Activated CD4-positive, alpha-beta memory T cell treated with anti-CD3 and anti-CD28 coated beads for 36 hours (primary cell): Measurements from ENCODE around the gene KIF19. TPM values are rescaled to one million over a fixed set of nuclear protein-coding genes. Genes with fewer than 3 reads are reported as not detected.
"Not testable (repeated sequence)": the region's sequence is repeated elsewhere in the genome, so short reads cannot be mapped to it uniquely, and the experiment has no call there.

Experiments
- CTCF ChIA-PET: fragments of 350-600 bp; sonication (Branson Sonifier 250); formaldehyde crosslinking; loops from one replicate; lab custom pipeline; 2021; ENCODE audit warnings: antibody characterized with exemption, inconsistent platforms; lab: Charles Lee
- POLR2A ChIA-PET: fragments of 350-600 bp; sonication (Branson Sonifier 250); formaldehyde crosslinking; loops from one replicate; lab custom pipeline; 2021; ENCODE audit warnings: antibody characterized with exemption; lab: Charles Lee
- DNase-seq: peaks from one replicate; pipeline ENCODE4 v3.0.0-alpha.2; 2020
- H3K27ac Mint-ChIP-seq: one replicate; pipeline ENCODE4 v1.8.0; 2021; ENCODE audit warnings: mixed read lengths
- H3K27me3 Mint-ChIP-seq: one replicate; pipeline ENCODE4 v1.8.0; 2021; ENCODE audit warnings: mixed read lengths
- H3K36me3 Mint-ChIP-seq: one replicate; pipeline ENCODE4 v1.8.0; 2021; ENCODE audit warnings: mixed read lengths
- H3K4me1 Mint-ChIP-seq: one replicate; pipeline ENCODE4 v1.8.0; 2021; ENCODE audit warnings: low read depth, mixed read lengths
- H3K4me3 Mint-ChIP-seq: one replicate; pipeline ENCODE4 v1.8.0; 2021; ENCODE audit warnings: mild to moderate bottlenecking, mixed read lengths
- H3K9me3 Mint-ChIP-seq: one replicate; pipeline ENCODE4 v1.8.0; 2021; ENCODE audit warnings: mixed read lengths
- intact Hi-C: fragments of 100-400 bp; cut with micrococcal nuclease; formaldehyde crosslinking; loops from one replicate; pipeline ENCODE4 v1.15.1; 2023
- total RNA-seq, 2 experiments: library from RNA; stranded (reverse); gene quantifications; one replicate each; pipeline ENCODE4 v1.2.3, GENCODE V29; 2021

KIF19 gene
- total RNA-seq, result under 1 TPM; 0.51 to 0.59 TPM

- Mint-ChIP-seq H3K4me3 (peak within 1 kb of the TSS; percentile 24), H3K4me1 (peaks cover 26% of the 10 kb centered on the region), H3K36me3 (no peaks in the 10 kb centered on the region), H3K27me3 (peaks cover 2% of the 10 kb centered on the region), H3K9me3 (no peaks in the 10 kb centered on the region), H3K27ac (no peak within 1 kb of the TSS)
- CTCF ChIA-PET, result no interaction called here
- DNase-seq, result peak; percentile 72
- POLR2A ChIA-PET, result no interaction called here
- intact Hi-C loops, result loop anchor here (2.0 kb wide), 1 partner anchor 25 kb away; no protein-coding TSS in a partner anchor
Observed at GRCh38 chr17:74325743-74326379, at the start of gene KIF19. Gene KIF19, plus strand, starts transcription at chr17:74326226. Its CDS starts 124 bp downstream, at chr17:74326350.

- intact Hi-C loops, result no loop called here
- ChIA-PET CTCF (interaction anchor here (0.8 kb wide), 1 partner anchor 22 kb away, joined by 3 read pairs; no protein-coding TSS in a partner anchor), POLR2A (no interaction called here)
- Mint-ChIP-seq H3K9me3 (no peaks in the 10 kb centered on the region), H3K27ac (no peak overlapping the region), H3K4me3 (no peak overlapping the region), H3K27me3 (no peaks in the 10 kb centered on the region), H3K36me3 (no peaks in the 10 kb centered on the region), H3K4me1 (peaks cover 59% of the 10 kb centered on the region)
- DNase-seq, result no peak
Observed at GRCh38 chr17:74276541-74277009, 49.5 kb upstream of the KIF19 start.

GRCh38 chr17:74277935-74278334 lies 48.1 kb upstream of the KIF19 start:
- intact Hi-C loops, result no loop called here

GRCh38 chr17:74279617-74280016 lies 46.4 kb upstream of the KIF19 start:
- CTCF ChIA-PET, result interaction anchor here (4.6 kb wide), 1 partner anchor 16 kb away, joined by 32 read pairs; no protein-coding TSS in a partner anchor
- H3K27me3 Mint-ChIP-seq, H3K9me3 Mint-ChIP-seq, DNase-seq, POLR2A ChIA-PET, H3K36me3 Mint-ChIP-seq: not testable (repeated sequence)
- H3K4me3 Mint-ChIP-seq, result peak overlapping the region; percentile 1
- intact Hi-C loops, result loop anchor here (5.0 to 10.0 kb wide), 3 partner anchors 233 to 1055 kb away; partner anchors contain the start of gene NHERF1
- H3K27ac Mint-ChIP-seq, result peak overlapping the region; percentile 90
- H3K4me1 Mint-ChIP-seq, result peaks cover 69% of the 10 kb centered on the region

More at GRCh38 chr17:74277935-74278334, 48.1 kb upstream of the KIF19 start:
- Mint-ChIP-seq H3K27me3 (no peaks in the 10 kb centered on the region), H3K4me3 (no peak overlapping the region), H3K36me3 (peaks cover 4% of the 10 kb centered on the region), H3K4me1 (peaks cover 73% of the 10 kb centered on the region), H3K27ac (peak overlapping the region; percentile 28), H3K9me3 (peaks cover 3% of the 10 kb centered on the region)
- no peak for DNase-seq
- ChIA-PET CTCF (no interaction called here), POLR2A (no interaction called here)

GRCh38 chr17:74280093-74280513 lies 45.9 kb upstream of the KIF19 start:
- no peaks in the 10 kb centered on the region for H3K27me3 Mint-ChIP-seq
- peaks cover 3% of the 10 kb centered on the region for H3K9me3 Mint-ChIP-seq
- peak overlapping the region; percentile 90 for H3K27ac Mint-ChIP-seq
- H3K36me3 Mint-ChIP-seq, result peaks cover 4% of the 10 kb centered on the region
- intact Hi-C loops, result loop anchor here (5.0 to 10.0 kb wide), 3 partner anchors 232 to 1055 kb away; partner anchors contain the start of gene NHERF1
- H3K4me1 Mint-ChIP-seq, result peaks cover 69% of the 10 kb centered on the region
- ChIA-PET POLR2A (interaction anchor here (0.6 kb wide), 1 partner anchor 30 kb away, joined by 4 read pairs; no protein-coding TSS in a partner anchor), CTCF (interaction anchor here (0.5 to 4.6 kb wide), 2 partner anchors 16 to 87 kb away, joined by 3 to 32 read pairs; partner anchors contain the start of gene GPR142)
- peak; percentile 86 for DNase-seq
- H3K4me3 Mint-ChIP-seq, result peak overlapping the region; percentile 12

- DNase-seq, result no peak
- peaks cover 4% of the 10 kb centered on the region for H3K36me3 Mint-ChIP-seq
- no peaks in the 10 kb centered on the region for H3K27me3 Mint-ChIP-seq
- ChIA-PET POLR2A (interaction anchor here (1.2 kb wide), 1 partner anchor 15 kb away, joined by 3 read pairs; no protein-coding TSS in a partner anchor), CTCF (interaction anchor here (1.1 to 4.6 kb wide), 3 partner anchors 14 to 86 kb away, joined by 4 to 32 read pairs (median 6); partner anchors contain the start of gene GPR142)
- intact Hi-C loops, result loop anchor here (1.0 to 10.0 kb wide), 5 partner anchors 17 to 1057 kb away; partner anchors contain the start of gene NHERF1
- peak overlapping the region; percentile 96 for H3K27ac Mint-ChIP-seq
- H3K4me3 Mint-ChIP-seq, result no peak overlapping the region
- H3K4me1 Mint-ChIP-seq, result peaks cover 64% of the 10 kb centered on the region
- H3K9me3 Mint-ChIP-seq, result peaks cover 3% of the 10 kb centered on the region
Observed at GRCh38 chr17:74281799-74282198, 44.2 kb upstream of the KIF19 start.

GRCh38 chr17:74282274-74282586 lies 43.8 kb upstream of the KIF19 start:
- ChIA-PET CTCF (interaction anchor here (1.1 to 4.6 kb wide), 4 partner anchors 13 to 86 kb away, joined by 4 to 32 read pairs (median 6); partner anchors contain the start of gene GPR142), POLR2A (interaction anchor here (0.6 kb wide), 1 partner anchor 78 kb away, joined by 3 read pairs; no protein-coding TSS in a partner anchor)
- DNase-seq, H3K27me3 Mint-ChIP-seq, H3K9me3 Mint-ChIP-seq, H3K36me3 Mint-ChIP-seq: not testable (repeated sequence)
- Mint-ChIP-seq H3K27ac (peak overlapping the region; percentile 96), H3K4me1 (peaks cover 68% of the 10 kb centered on the region), H3K4me3 (peak overlapping the region; percentile 29)
- intact Hi-C loops, result loop anchor here (1.0 to 10.0 kb wide), 5 partner anchors 17 to 1057 kb away; partner anchors contain the start of gene NHERF1

- H3K27me3 Mint-ChIP-seq, result no peaks in the 10 kb centered on the region
- peaks cover 3% of the 10 kb centered on the region for H3K9me3 Mint-ChIP-seq
- ChIA-PET CTCF (interaction anchor here (1.1 to 4.6 kb wide), 4 partner anchors 13 to 85 kb away, joined by 4 to 32 read pairs (median 6); partner anchors contain the start of gene GPR142), POLR2A (interaction anchor here (0.6 to 1.4 kb wide), 2 partner anchors 78 to 181 kb away, joined by 3 read pairs; no protein-coding TSS in a partner anchor)
- H3K4me1 Mint-ChIP-seq, result peaks cover 71% of the 10 kb centered on the region
- H3K36me3 Mint-ChIP-seq, result peaks cover 4% of the 10 kb centered on the region
- intact Hi-C loops, result loop anchor here (1.0 to 10.0 kb wide), 5 partner anchors 16 to 1058 kb away; partner anchors contain the start of gene NHERF1
- peak; percentile 86 for DNase-seq
- peak overlapping the region; percentile 96 for H3K27ac Mint-ChIP-seq
- peak overlapping the region; percentile 36 for H3K4me3 Mint-ChIP-seq
Observed at GRCh38 chr17:74282587-74283370, 43.2 kb upstream of the KIF19 start.

- Mint-ChIP-seq H3K27me3 (no peaks in the 10 kb centered on the region), H3K4me1 (peaks cover 71% of the 10 kb centered on the region), H3K4me3 (no peak overlapping the region), H3K36me3 (peaks cover 4% of the 10 kb centered on the region), H3K27ac (peak overlapping the region; percentile 96), H3K9me3 (peaks cover 3% of the 10 kb centered on the region)
- POLR2A ChIA-PET, result interaction anchor here (1.4 kb wide), 1 partner anchor 181 kb away, joined by 3 read pairs; no protein-coding TSS in a partner anchor
- intact Hi-C loops, result loop anchor here (2.0 to 10.0 kb wide), 4 partner anchors 15 to 1059 kb away; partner anchors contain the start of gene NHERF1
- DNase-seq, result no peak
- CTCF ChIA-PET, result interaction anchor here (1.4 to 4.6 kb wide), 3 partner anchors 12 to 85 kb away, joined by 5 to 32 read pairs (median 6); partner anchors contain the start of gene GPR142
Observed at GRCh38 chr17:74283371-74283673, 42.7 kb upstream of the KIF19 start.

GRCh38 chr17:74287031-74287602 lies 38.9 kb upstream of the KIF19 start:
- peaks cover 3% of the 10 kb centered on the region for H3K9me3 Mint-ChIP-seq
- H3K4me3 Mint-ChIP-seq, result no peak overlapping the region
- DNase-seq, result no peak
- peaks cover 62% of the 10 kb centered on the region for H3K4me1 Mint-ChIP-seq
- no peaks in the 10 kb centered on the region for H3K27me3 Mint-ChIP-seq
- peaks cover 4% of the 10 kb centered on the region for H3K36me3 Mint-ChIP-seq
- CTCF ChIA-PET, result interaction anchor here (0.5 to 1.8 kb wide), 3 partner anchors 9 to 74 kb away, joined by 3 to 6 read pairs (median 3); no protein-coding TSS in a partner anchor
- POLR2A ChIA-PET, result interaction anchor here (1.8 kb wide), 1 partner anchor 84 kb away, joined by 3 read pairs; the partner anchor contains the start of gene RPL38
- no peak overlapping the region for H3K27ac Mint-ChIP-seq
- intact Hi-C loops, result loop anchor here (10.0 kb wide), 1 partner anchor 1062 kb away; no protein-coding TSS in a partner anchor

- H3K4me3 Mint-ChIP-seq, result no peak overlapping the region
- H3K27ac Mint-ChIP-seq, result peak overlapping the region; percentile 85
- no peaks in the 10 kb centered on the region for H3K9me3 Mint-ChIP-seq
- intact Hi-C loops, result loop anchor here (10.0 kb wide), 1 partner anchor 1064 kb away; no protein-coding TSS in a partner anchor
- H3K36me3 Mint-ChIP-seq, result no peaks in the 10 kb centered on the region
- POLR2A ChIA-PET, result no interaction called here
- no peaks in the 10 kb centered on the region for H3K27me3 Mint-ChIP-seq
- CTCF ChIA-PET, result interaction anchor here (1.1 to 1.8 kb wide), 4 partner anchors 7 to 76 kb away, joined by 3 to 7 read pairs (median 4); partner anchors contain the start of gene TTYH2
- DNase-seq, result peak; percentile 80
- H3K4me1 Mint-ChIP-seq, result peaks cover 49% of the 10 kb centered on the region
Observed at GRCh38 chr17:74288785-74289184, 37.2 kb upstream of the KIF19 start.
